Measurements from ENCODE around the gene RESP18.

GRCh38 chr2:219286436-219287115 lies 46.0 kb downstream of the RESP18 start:
- TF ChIP-seq POLR2A (IDR thresholded peaks at IDR 0.05) (no peak), CTCF (IDR thresholded peaks at IDR 0.05) (no peak)

All from right lobe of liver (tissue), 4 donors.